ENCODE data around the gene LRRC34.
A peak's percentile ranks its signal among the peaks of the same experiment; 100 is the strongest.

The LRRC34 gene

GRCh38 chr3:169813757-169814517 lies 1.2 kb upstream of the LRRC34 start:
- DNase-seq (ENCODE audit: low read depth in 2 of 2): no peak

- no peak for DNase-seq (ENCODE audit: low read depth in 2 of 2)
Measured at GRCh38 chr3:169813278-169813677, 574 bp upstream of the LRRC34 start.

DNA sequence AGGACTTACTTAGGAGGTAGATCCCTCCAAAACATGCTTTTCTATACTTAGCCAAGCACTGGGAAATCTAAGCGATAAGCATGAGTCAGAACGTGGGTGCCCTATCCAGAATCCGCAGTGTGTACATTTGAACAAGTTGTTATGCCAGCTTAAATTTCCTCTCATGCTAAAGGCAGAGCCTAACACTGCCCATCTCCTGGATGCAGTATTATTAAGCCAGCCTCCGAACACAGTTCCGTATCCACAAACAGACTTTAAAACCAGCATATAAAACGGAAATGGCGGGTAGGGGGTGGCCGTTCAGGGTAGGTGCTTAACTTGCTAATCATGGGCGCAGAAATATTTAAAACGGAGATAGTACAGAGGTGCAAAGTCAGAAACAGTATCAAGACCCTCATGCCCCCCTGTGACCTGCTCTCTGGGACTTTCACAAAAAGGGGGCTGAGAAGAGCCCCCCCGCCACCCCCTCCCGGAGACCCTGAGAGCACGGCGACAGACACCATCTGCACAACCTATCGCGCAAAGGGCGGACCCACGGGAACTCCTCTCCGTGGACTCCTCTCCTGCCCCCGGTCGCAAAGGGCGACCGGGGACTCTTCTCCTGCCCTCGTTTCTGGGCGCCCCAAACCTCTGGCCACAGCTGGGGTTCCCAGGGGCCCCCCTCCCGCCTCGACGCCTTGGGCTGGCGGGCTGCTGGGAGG lies 923 bp downstream of the LRRC34 start:
- peak in 1 of 2 experiments; percentile 26 for DNase-seq (ENCODE audit: low read depth in 2 of 2)

- DNase-seq (ENCODE audit: low read depth in 2 of 2): no peak
Measured at GRCh38 chr3:169809230-169809795, 3.4 kb downstream of the LRRC34 start.

GRCh38 chr3:169804681-169805080 lies 8.0 kb downstream of the LRRC34 start:
- no peak for DNase-seq (ENCODE audit: low read depth in 2 of 2)

- no peak for DNase-seq (ENCODE audit: low read depth in 2 of 2)
Measured at GRCh38 chr3:169792359-169792758, 20.3 kb downstream of the LRRC34 start.

DNA sequence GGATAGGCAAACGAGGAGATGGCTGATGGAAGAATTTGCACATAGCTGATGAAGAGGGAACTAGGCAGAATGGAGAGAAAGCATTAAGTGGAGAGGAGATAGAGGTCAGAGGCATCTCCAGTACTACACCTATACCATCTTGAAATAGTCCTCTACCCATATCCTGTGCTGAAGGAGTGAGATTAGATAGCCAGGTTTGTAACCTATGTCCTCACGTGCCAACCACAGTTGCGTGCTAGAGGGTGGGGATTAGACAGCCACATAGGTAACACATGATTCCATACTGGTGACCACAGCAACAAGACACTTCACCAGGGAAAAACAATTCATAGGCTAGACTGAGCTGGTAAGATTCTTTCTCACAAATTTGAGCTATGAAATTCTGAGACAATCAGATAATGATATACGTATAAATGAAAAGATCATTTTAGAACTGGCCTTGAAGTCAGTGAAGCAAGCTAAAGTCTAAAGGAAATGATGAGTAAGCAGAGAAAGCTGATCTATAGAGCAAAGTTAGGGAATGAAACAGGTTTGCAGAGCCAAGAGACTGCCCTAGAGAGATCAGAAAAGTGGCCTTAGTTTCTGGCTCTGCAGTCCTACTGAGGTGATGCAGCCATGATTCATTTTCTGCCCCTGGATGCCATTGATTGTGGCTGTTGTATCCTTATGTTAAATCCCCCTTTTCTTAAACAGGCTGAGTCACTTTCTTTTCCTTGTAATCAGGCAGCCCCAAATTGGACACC lies 21.8 kb downstream of the LRRC34 start:
- DNase-seq (ENCODE audit: low read depth in 2 of 2): no peak

- DNase-seq (ENCODE audit: low read depth in 2 of 2): no peak
Measured at GRCh38 chr3:169790219-169790618, 22.5 kb downstream of the LRRC34 start.

DNA sequence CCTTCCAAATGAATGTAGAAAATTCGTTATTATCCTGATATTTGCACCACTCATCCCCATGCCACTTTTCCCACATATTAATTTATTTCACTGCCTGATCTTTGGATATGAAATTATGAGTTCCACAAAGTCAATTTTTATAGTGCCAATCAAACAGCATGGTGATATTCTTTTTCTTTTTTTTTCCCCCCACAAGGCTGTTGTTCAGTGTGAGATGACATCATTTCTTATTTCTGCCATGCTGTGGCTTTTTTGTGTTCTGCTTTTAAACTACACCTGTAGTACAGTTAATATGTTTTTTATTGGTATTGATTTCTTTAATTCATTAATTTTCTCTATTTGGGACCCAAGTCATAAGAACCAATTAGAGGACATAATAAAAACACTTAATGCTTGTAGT lies 24.9 kb downstream of the LRRC34 start:
- DNase-seq (ENCODE audit: low read depth in 2 of 2): no peak

GRCh38 chr3:169787120-169787519 lies 25.6 kb downstream of the LRRC34 start:
- no peak for DNase-seq (ENCODE audit: low read depth in 2 of 2)

DNA sequence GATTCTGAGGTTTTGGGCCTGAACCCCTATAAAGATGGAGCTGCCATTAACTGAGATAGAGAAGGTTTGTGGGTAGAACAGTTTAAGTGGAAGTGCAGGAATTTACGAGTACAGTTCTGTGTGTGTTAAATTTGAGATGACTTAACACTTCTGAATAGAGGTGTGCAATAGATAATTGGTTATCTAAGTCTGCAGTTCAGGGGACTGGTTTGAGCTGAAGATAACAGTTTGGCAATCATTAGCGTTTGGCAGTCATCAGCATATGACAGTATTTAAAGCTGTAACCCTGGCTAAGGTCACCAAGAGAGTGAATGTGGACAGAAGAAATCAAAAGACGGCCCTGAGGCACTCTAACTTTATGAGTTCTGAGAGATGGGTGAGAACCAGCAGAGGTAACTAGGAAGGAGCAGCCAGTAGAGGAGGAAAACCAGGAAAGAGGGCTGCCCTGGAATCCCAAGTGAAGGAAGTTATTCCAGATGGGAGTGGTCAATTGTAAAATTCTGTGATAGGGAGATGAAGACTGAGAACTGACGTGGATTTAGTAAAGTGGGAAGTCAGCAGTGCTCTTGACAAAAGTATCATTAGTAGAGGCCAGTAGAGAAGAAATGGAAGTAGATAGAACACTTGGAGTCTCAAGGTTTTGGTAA lies 31.4 kb downstream of the LRRC34 start:
- DNase-seq (ENCODE audit: low read depth in 2 of 2): no peak

GRCh38 chr3:169780742-169781141 lies 32.0 kb downstream of the LRRC34 start:
- no peak for DNase-seq (ENCODE audit: low read depth in 2 of 2)

- DNase-seq (ENCODE audit: low read depth in 2 of 2): no peak
Measured at GRCh38 chr3:169777822-169778221, 34.9 kb downstream of the LRRC34 start.

DNA sequence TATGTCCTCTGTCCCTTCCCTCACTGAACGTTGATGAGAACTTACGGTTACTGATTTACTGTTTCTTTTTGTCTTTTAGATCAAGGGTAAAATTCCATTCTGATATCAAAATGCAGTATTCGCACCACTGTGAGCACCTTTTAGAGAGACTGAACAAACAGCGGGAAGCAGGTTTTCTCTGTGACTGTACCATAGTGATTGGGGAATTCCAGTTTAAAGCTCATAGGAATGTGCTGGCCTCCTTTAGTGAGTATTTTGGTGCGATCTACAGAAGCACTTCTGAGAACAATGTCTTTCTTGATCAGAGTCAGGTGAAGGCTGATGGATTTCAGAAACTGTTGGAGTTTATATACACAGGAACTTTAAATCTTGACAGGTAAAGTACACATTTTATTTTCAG lies 38.5 kb downstream of the LRRC34 start:
- DNase-seq (ENCODE audit: low read depth in 2 of 2): no peak

GRCh38 chr3:169772897-169773816 lies 39.5 kb downstream of the LRRC34 start, which contains the start of gene MYNN:
Gene MYNN, plus strand, starts transcription at chr3:169773396. Its CDS starts 900 bp downstream, at chr3:169774296.
- peak in 1 of 2 experiments; percentile 66 for DNase-seq (ENCODE audit: low read depth in 2 of 2)

DNA sequence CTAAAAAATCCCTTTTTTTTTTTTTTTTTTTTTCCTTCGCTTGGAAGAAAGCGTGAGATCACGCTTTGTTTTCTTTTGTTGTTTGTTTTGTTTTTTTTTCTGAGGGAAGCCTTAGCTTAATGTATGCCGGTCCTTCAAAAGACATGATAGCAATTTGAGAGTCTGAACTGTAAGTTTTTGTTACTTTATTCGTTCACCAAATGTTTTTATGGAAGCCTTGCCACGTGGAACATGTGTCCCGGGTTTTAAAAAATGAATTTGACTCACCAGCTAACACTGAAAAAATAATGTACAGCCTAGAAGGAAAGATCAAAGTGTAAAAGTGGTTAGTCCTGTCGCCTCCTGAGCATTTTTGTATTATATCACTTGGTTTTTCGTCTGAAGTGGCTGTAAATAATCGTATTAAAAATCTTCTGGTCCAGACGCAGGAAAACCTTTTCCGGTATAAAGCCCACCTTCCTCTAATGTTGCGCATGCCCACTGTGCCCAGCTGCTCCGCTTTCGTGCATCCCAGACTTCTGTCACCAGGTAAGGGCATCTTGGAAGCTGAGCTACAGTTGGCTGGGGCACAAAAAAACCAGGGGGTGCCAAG lies 40.3 kb downstream of the LRRC34 start:
- DNase-seq (ENCODE audit: low read depth in 2 of 2): peak in 1 of 2 experiments; percentile 62

DNA sequence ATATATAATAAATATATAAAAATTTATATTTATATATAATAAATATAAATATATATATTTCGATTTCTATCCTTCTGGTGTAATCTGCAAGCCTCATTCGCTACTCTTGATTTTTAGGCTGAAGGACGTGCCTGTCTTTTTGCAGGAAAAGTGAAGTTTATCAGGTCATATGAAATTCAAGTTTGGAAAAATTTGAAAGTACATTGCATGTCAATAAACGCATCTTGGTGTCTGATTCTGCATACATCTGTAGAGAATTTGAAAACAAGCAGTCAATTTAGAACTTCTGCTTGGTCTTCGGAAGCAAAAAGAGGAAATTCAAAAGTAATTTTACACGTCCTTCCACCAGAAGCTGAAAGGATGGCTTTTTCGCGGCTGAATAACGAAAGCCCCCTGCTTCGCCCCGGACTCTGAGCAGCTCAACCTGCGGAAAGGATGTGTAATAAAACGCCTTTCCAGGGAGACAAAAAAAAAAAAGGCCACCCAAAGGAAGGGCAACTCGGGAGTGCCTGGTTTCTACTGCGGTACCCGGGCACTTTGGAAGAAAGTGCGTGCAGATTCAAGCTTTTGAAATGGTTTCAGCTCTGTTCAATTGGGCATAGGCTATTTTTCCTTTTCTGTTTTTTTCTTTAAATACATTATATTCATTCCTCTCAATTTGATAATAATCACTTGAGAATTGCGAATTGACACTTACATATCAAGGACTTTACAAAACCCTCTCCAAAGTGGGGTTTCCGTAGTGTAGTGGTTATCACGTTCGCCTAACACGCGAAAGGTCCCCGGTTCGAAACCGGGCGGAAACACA lies 41.0 kb downstream of the LRRC34 start:
- peak in 1 of 2 experiments; percentile 66 for DNase-seq (ENCODE audit: low read depth in 2 of 2)

DNA sequence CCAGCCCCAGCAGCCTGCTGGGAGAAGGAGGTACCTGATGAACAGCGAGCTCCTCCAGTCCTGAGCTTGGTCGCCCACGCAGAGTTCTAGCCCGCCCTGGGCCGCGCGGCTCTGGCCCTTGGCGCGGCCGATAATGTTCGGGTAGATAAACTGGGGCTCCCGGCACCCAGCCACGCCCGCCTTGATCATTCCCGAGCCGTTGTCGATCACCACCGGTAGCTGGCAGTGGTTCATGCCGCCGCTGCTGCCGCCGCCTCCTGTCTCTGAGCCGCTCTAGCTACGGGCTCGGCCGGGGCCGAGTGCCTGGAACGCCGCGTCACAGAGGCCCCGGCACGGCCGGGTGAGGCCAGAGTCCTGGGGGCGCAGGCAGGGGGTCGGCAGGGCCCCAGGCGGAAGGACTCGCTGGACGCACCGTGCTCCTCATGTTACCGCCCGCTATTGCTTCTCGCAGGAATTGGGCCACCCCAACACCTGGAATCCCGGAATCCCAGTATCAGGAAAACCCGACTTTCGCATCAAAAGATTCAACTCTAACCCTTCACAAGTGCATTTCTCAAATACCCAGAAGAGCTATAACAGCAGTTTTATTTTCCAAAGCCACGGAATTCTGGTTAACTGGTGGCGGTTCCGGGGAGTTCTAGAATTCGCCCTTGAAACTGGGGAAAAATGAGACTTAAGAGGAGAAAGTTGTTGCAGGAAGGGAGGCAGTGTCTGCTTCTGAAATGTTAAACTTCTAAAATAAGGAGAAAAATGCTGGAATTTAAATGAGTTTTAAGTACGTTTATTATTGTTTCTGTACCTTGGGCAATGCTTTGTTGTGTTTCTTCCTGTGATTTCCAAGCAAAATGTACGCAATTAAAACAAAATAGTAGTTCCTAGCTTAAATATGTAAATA lies 43.2 kb downstream of the LRRC34 start, which contains the start of gene ACTRT3:
Gene ACTRT3, minus strand, starts transcription at position 275 of the 895 bp plus-strand sequence. Its CDS starts 41 bp downstream, at position 234.
- peak in 1 of 2 experiments; percentile 18 for DNase-seq (ENCODE audit: low read depth in 2 of 2)
